Prostate gland (tissue), 2 donors: ENCODE measurements around the gene INPP5J. TPM values are rescaled to one million over a fixed set of nuclear protein-coding genes. Genes with fewer than 3 reads are reported as not detected.

Experiments
- DNase-seq: peaks from one replicate; pipeline ENCODE4 v3.0.0-alpha.2; 2019; ENCODE audit warnings: low spot score
- H3K27ac ChIP-seq, 2 donors: fragments of 200-600 bp; sonication (generic); 2 replicates each; pipeline ENCODE4 v1.5.1; 2017 to 2019
- H3K27me3 ChIP-seq: fragments of 200-600 bp; sonication (generic); replicated peaks from 2 replicates; pipeline ENCODE4 v1.5.1; 2019; ENCODE audit not compliant: insufficient read depth
- H3K36me3 ChIP-seq, 2 donors: fragments of 200-600 bp; sonication (generic); 1 replicate in 1 of 2; 2 replicates in 1 of 2; pipeline versions ENCODE4 v1.5.1 to v1.8.1; 2017 to 2019
- H3K4me1 ChIP-seq: fragments of 200-600 bp; sonication (generic); replicated peaks from 2 replicates; pipeline ENCODE4 v1.5.1; 2019
- H3K4me3 ChIP-seq, 2 donors: fragments of 200-600 bp; sonication (generic); 2 replicates each; pipeline ENCODE4 v1.5.1; 2017 to 2019
- H3K9me3 ChIP-seq: fragments of 200-600 bp; sonication (generic); 2 replicates; pipeline ENCODE4 v1.5.1; 2017
- CTCF ChIP-seq, 4 experiments: fragments of 200-600 bp in 2 of 4; fragments of 450-650 bp in 2 of 4; sonication (generic) in 2 of 4; IDR thresholded peaks; 1 replicate in 3 of 4; 2 replicates in 1 of 4; pipeline ENCODE4 v1.5.1; 2016 to 2019; ENCODE audit warnings: antibody characterized with exemption in 4 of 4, mild to moderate bottlenecking in 2 of 4, moderate library complexity in 2 of 4
- POLR2A ChIP-seq: fragments of 450-650 bp; IDR thresholded peaks from one replicate; pipeline ENCODE4 v1.6.1; 2016; ENCODE audit warnings: antibody characterized with exemption, mild to moderate bottlenecking
- POLR2AphosphoS5 ChIP-seq: sonication (generic); formaldehyde crosslinking; IDR thresholded peaks from one replicate; pipeline ENCODE4 v1.6.1; 2017; ENCODE audit warnings: antibody characterized with exemption
- WGBS: methylation state at CpG from one replicate; pipeline ENCODE4 v1.1.5; 2018; 5-methylcytosine and 5-hydroxymethylcytosine counted together
- intact Hi-C: fragments of 100-400 bp; cut with DNase I; formaldehyde crosslinking; loops from one replicate; pipeline ENCODE4 v1.14.2; 2022
- total RNA-seq, 2 donors: library from RNA; depleted of rRNA; stranded (reverse); fragments of >200 nt; gene quantifications; one replicate each; pipeline ENCODE4 v1.1.0, GENCODE V29; 2016

The INPP5J gene
- total RNA-seq, 2 donors from 2014 or later = 14.4 to 33.3 TPM

GRCh38 chr22:31154975-31155374, 32.2 kb downstream of the INPP5J start:
- Histone ChIP-seq H3K27me3 (no peaks in the 10 kb centered on the region), H3K9me3 (no peaks in the 10 kb centered on the region), H3K27ac (peak overlapping the region; percentile 20 to 46), H3K36me3 (no peaks in the 10 kb centered on the region), H3K4me1 (no peaks in the 10 kb centered on the region), H3K4me3 (no peak overlapping the region)
- DNase-seq = no peak
- WGBS = 84% methylated on average over 1 of the region's 1 CpG
- TF ChIP-seq POLR2A (no peak), POLR2AphosphoS5 (no peak), CTCF (IDR thresholded peaks at IDR 0.05) (no peak)
- intact Hi-C loops = no loop called here

GRCh38 chr22:31155422-31155821, 32.7 kb downstream of the INPP5J start:
- intact Hi-C loops = no loop called here
- H3K27me3 ChIP-seq = no peaks in the 10 kb centered on the region
- H3K27ac ChIP-seq = peak overlapping the region; percentile 46 to 56
- 30% methylated on average over 3 of the region's 3 CpGs for WGBS
- no peaks in the 10 kb centered on the region for H3K36me3 ChIP-seq
- H3K4me3 ChIP-seq = no peak overlapping the region
- TF ChIP-seq CTCF (IDR thresholded peaks at IDR 0.05) (no peak), POLR2A (no peak), POLR2AphosphoS5 (peak; percentile 41)
- no peak for DNase-seq
- H3K9me3 ChIP-seq = no peaks in the 10 kb centered on the region
- H3K4me1 ChIP-seq = no peaks in the 10 kb centered on the region

GRCh38 chr22:31160328-31160978, 37.7 kb downstream of the INPP5J start:
- no peaks in the 10 kb centered on the region for H3K36me3 ChIP-seq
- peak overlapping the region; percentile 66 to 78 for H3K4me3 ChIP-seq
- peak; percentile 17 for DNase-seq
- no peaks in the 10 kb centered on the region for H3K4me1 ChIP-seq
- intact Hi-C loops = loop anchor here (5.0 kb wide), 1 partner anchor 52 kb away; the partner anchor contains the start of gene LIMK2
- H3K27me3 ChIP-seq = no peaks in the 10 kb centered on the region
- TF ChIP-seq POLR2AphosphoS5 = no peak
- no peak for TF ChIP-seq CTCF (IDR thresholded peaks at IDR 0.05)
- TF ChIP-seq POLR2A = no peak
- WGBS = 2% methylated on average over 32 of the region's 32 CpGs
- no peaks in the 10 kb centered on the region for H3K9me3 ChIP-seq
- H3K27ac ChIP-seq = peak overlapping the region; percentile 94 to 97

- Histone ChIP-seq H3K27me3 (no peaks in the 10 kb centered on the region), H3K9me3 (no peaks in the 10 kb centered on the region), H3K4me3 (peak overlapping the region in 1 of 2 donors; percentile 66), H3K4me1 (no peaks in the 10 kb centered on the region), H3K27ac (peak overlapping the region; percentile 94 to 97), H3K36me3 (no peaks in the 10 kb centered on the region)
- TF ChIP-seq CTCF (IDR thresholded peaks at IDR 0.05) (no peak), POLR2AphosphoS5 (no peak), POLR2A (no peak)
- no peak for DNase-seq
- intact Hi-C loops = loop anchor here (5.0 kb wide), 1 partner anchor 51 kb away; the partner anchor contains the start of gene LIMK2
Measured at GRCh38 chr22:31161386-31161785, 38.6 kb downstream of the INPP5J start.
